NOMO-1 treated with dmso at 0.1 percent for 144 hours (cell line): ENCODE measurements around the gene SGCD.
A peak's percentile ranks its signal among the peaks of the same experiment; 100 is the strongest.

Experiments
- DNase-seq: peaks from one replicate; lab custom pipeline; 2025; ENCODE audit not compliant: unreplicated experiment; lab: John Stamatoyannopoulos, UW

SGCD gene

GRCh38 chr5:156361436-156362109 lies 34.6 kb downstream of the SGCD start:
- DNase-seq: no peak

GRCh38 chr5:156363861-156364260 lies 36.9 kb downstream of the SGCD start:
- no peak for DNase-seq

GRCh38 chr5:156366521-156366920 lies 39.6 kb downstream of the SGCD start:
- no peak for DNase-seq

GRCh38 chr5:156367597-156367996 lies 40.6 kb downstream of the SGCD start:
- no peak for DNase-seq

GRCh38 chr5:156375895-156376495 lies 49.0 kb downstream of the SGCD start:
- no peak for DNase-seq

- no peak for DNase-seq
Observed at GRCh38 chr5:156376751-156377150, 49.8 kb downstream of the SGCD start.

GRCh38 chr5:156378159-156378558 lies 51.2 kb downstream of the SGCD start:
- DNase-seq: no peak

- DNase-seq: no peak
Observed at GRCh38 chr5:156379206-156379605, 52.2 kb downstream of the SGCD start.

- no peak for DNase-seq
Observed at GRCh38 chr5:156380848-156381247, 53.9 kb downstream of the SGCD start.

GRCh38 chr5:156383510-156384265 lies 56.7 kb downstream of the SGCD start:
- DNase-seq: no peak

GRCh38 chr5:156385416-156385815 lies 58.5 kb downstream of the SGCD start:
- DNase-seq: no peak

- no peak for DNase-seq
Observed at GRCh38 chr5:156386976-156387375, 60.0 kb downstream of the SGCD start.

- DNase-seq: no peak
Observed at GRCh38 chr5:156387391-156387790, 60.4 kb downstream of the SGCD start.

GRCh38 chr5:156388233-156388632 lies 61.3 kb downstream of the SGCD start:
- no peak for DNase-seq

- DNase-seq: peak; percentile 34
Observed at GRCh38 chr5:156391139-156391538, 64.2 kb downstream of the SGCD start.

- no peak for DNase-seq
Observed at GRCh38 chr5:156393980-156394379, 67.0 kb downstream of the SGCD start.

GRCh38 chr5:156394642-156395305 lies 67.8 kb downstream of the SGCD start:
- no peak for DNase-seq

- no peak for DNase-seq
Observed at GRCh38 chr5:156395306-156395675, 68.3 kb downstream of the SGCD start.

- no peak for DNase-seq
Observed at GRCh38 chr5:156396063-156396829, 69.3 kb downstream of the SGCD start.

- no peak for DNase-seq
Observed at GRCh38 chr5:156396830-156397081, 69.8 kb downstream of the SGCD start.

GRCh38 chr5:156399323-156399722 lies 72.4 kb downstream of the SGCD start:
- no peak for DNase-seq
